ENCODE measurements around the gene NSUN2. TPM values are rescaled to one million over a fixed set of nuclear protein-coding genes. Genes with fewer than 3 reads are reported as not detected.

NSUN2 gene
- total and polyA plus RNA-seq, 2 experiments from 2014 or later, result 37.7 to 47.2 TPM

DNA sequence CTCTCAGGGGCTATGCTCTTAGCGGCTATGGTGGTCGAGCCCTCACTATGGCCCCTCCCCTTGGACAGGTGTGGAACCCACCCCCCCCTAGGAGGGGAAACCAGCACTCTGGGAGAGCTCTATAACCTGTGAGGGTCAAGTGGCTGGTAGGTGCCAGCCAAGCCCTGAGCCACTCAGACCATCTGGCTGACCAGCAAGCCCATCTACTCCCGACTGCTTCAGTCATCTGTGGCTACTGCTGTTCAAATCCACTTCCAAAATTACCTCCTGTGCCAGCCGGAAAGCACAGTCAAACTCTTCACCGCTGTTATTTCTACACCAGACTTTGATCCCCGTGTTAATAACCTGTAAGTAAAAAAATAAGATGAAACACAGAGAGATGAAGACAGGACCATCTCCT, 28.5 kb downstream of the NSUN2 start:
- no peak overlapping the region for H3K27ac ChIP-seq
- H3K36me3 ChIP-seq, result peaks cover 66% of the 10 kb centered on the region
- H3K4me1 ChIP-seq (ENCODE audit: low read depth), result no peaks in the 10 kb centered on the region
- DNase-seq (ENCODE audit: low read depth in 1 of 2, low spot score in 1 of 2), result no peak
- H3K4me3 ChIP-seq, result no peak overlapping the region
- H3K9me3 ChIP-seq (ENCODE audit: low read depth), result no peaks in the 10 kb centered on the region
- TF ChIP-seq, protein P1, sequence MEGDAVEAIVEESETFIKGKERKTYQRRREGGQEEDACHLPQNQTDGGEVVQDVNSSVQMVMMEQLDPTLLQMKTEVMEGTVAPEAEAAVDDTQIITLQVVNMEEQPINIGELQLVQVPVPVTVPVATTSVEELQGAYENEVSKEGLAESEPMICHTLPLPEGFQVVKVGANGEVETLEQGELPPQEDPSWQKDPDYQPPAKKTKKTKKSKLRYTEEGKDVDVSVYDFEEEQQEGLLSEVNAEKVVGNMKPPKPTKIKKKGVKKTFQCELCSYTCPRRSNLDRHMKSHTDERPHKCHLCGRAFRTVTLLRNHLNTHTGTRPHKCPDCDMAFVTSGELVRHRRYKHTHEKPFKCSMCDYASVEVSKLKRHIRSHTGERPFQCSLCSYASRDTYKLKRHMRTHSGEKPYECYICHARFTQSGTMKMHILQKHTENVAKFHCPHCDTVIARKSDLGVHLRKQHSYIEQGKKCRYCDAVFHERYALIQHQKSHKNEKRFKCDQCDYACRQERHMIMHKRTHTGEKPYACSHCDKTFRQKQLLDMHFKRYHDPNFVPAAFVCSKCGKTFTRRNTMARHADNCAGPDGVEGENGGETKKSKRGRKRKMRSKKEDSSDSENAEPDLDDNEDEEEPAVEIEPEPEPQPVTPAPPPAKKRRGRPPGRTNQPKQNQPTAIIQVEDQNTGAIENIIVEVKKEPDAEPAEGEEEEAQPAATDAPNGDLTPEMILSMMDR (IDR thresholded peaks at IDR 0.05; ENCODE audit: low read depth, low read length), result no peak
- H3K27me3 ChIP-seq, result no peaks in the 10 kb centered on the region

GRCh38 chr5:6603643-6604042, 29.2 kb downstream of the NSUN2 start:
- Histone ChIP-seq H3K9me3 (ENCODE audit: low read depth) (no peaks in the 10 kb centered on the region), H3K4me1 (ENCODE audit: low read depth) (no peaks in the 10 kb centered on the region), H3K4me3 (no peak overlapping the region), H3K36me3 (peaks cover 62% of the 10 kb centered on the region), H3K27ac (no peak overlapping the region), H3K27me3 (no peaks in the 10 kb centered on the region)
- TF ChIP-seq, protein P1 (IDR thresholded peaks at IDR 0.05; ENCODE audit: low read depth, low read length), result no peak
- peak in 1 of 2 donors; percentile 23 for DNase-seq (ENCODE audit: low read depth in 1 of 2, low spot score in 1 of 2)

DNA sequence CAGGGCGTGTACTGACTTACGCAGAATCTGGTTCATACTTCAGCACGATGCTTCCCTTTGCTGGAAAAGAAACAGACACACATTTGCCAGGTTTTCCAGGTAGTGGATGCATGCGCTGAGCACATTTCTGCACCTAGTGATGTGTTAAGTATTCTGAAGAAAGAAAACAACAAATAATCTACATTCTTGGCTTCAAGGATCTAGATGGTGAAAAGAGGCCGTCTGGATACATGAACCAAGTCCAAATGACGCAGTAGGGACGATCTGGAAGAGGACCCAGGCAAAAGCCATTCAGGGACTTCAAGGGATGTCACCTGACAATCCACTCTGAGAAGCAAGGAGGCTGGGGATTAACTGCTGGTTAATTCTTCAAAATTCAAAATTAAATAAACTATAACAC, 30.4 kb downstream of the NSUN2 start:
- no peaks in the 10 kb centered on the region for H3K4me1 ChIP-seq (ENCODE audit: low read depth)
- H3K36me3 ChIP-seq, result peaks cover 52% of the 10 kb centered on the region
- no peaks in the 10 kb centered on the region for H3K27me3 ChIP-seq
- H3K27ac ChIP-seq, result no peak overlapping the region
- DNase-seq (ENCODE audit: low read depth in 1 of 2, low spot score in 1 of 2), result no peak
- TF ChIP-seq, protein P1 (IDR thresholded peaks at IDR 0.05; ENCODE audit: low read depth, low read length), result no peak
- no peak overlapping the region for H3K4me3 ChIP-seq
- H3K9me3 ChIP-seq (ENCODE audit: low read depth), result no peaks in the 10 kb centered on the region

DNA sequence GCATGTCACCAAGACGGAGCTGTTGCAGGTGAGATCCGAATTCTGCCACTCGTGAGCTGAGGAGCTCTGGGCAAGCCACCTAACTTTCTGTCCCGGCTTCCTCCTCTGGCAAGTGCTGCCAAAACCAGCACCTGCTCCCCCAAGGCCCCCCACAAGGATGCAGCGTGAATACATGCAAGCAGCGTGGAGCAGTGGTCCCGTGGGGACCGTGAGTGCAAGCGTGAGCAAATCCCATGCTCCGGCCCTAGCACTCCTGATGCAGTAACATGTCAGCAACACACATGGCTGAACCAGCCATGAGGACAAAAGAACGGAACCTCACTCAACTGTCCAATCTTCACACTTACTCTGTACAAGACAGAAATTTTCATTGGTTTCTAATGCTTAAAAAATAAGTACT, 31.0 kb downstream of the NSUN2 start:
- no peaks in the 10 kb centered on the region for H3K27me3 ChIP-seq
- no peaks in the 10 kb centered on the region for H3K4me1 ChIP-seq (ENCODE audit: low read depth)
- H3K27ac ChIP-seq, result no peak overlapping the region
- no peak overlapping the region for H3K4me3 ChIP-seq
- peaks cover 45% of the 10 kb centered on the region for H3K36me3 ChIP-seq
- TF ChIP-seq, protein P1 (IDR thresholded peaks at IDR 0.05; ENCODE audit: low read depth, low read length), result no peak
- H3K9me3 ChIP-seq (ENCODE audit: low read depth), result no peaks in the 10 kb centered on the region
- no peak for DNase-seq (ENCODE audit: low read depth in 1 of 2, low spot score in 1 of 2)

GRCh38 chr5:6601271-6601670, 31.6 kb downstream of the NSUN2 start:
- no peaks in the 10 kb centered on the region for H3K9me3 ChIP-seq (ENCODE audit: low read depth)
- no peak overlapping the region for H3K4me3 ChIP-seq
- H3K36me3 ChIP-seq, result peaks cover 43% of the 10 kb centered on the region
- TF ChIP-seq, protein P1 (IDR thresholded peaks at IDR 0.05; ENCODE audit: low read depth, low read length), result no peak
- H3K27me3 ChIP-seq, result no peaks in the 10 kb centered on the region
- H3K4me1 ChIP-seq (ENCODE audit: low read depth), result no peaks in the 10 kb centered on the region
- no peak overlapping the region for H3K27ac ChIP-seq
- no peak for DNase-seq (ENCODE audit: low read depth in 1 of 2, low spot score in 1 of 2)

GRCh38 chr5:6599739-6600138, 33.1 kb downstream of the NSUN2 start:
- TF ChIP-seq, protein P1 (IDR thresholded peaks at IDR 0.05; ENCODE audit: low read depth, low read length), result no peak
- H3K27ac ChIP-seq, result no peak overlapping the region
- no peaks in the 10 kb centered on the region for H3K4me1 ChIP-seq (ENCODE audit: low read depth)
- peaks cover 39% of the 10 kb centered on the region for H3K36me3 ChIP-seq
- H3K4me3 ChIP-seq, result no peak overlapping the region
- DNase-seq (ENCODE audit: low read depth in 1 of 2, low spot score in 1 of 2), result no peak
- H3K27me3 ChIP-seq, result no peaks in the 10 kb centered on the region
- H3K9me3 ChIP-seq (ENCODE audit: low read depth), result no peaks in the 10 kb centered on the region

Measured in cardiac muscle cell (in vitro differentiated cells and primary cell).